Keratinocyte (primary cell): Measurements from ENCODE around the gene FAM120AOS. TPM values are rescaled to one million over a fixed set of nuclear protein-coding genes. Genes with fewer than 3 reads are reported as not detected.

Experiments
- DNase-seq: peaks from one replicate; pipeline ENCODE4 v3.0.0-alpha.2; 2011; ENCODE audit warnings: low read depth, missing footprints, low spot score
- FAIRE-seq: peaks from 2 replicates; lab custom pipeline; 2011; peaks lifted over from hg19 to GRCh38; lab: Jason Lieb, UNC
- H2AFZ ChIP-seq: 2 replicates; pipeline ENCODE4 v1.6.0; 2012; ENCODE audit warnings: low read length, control low read depth, inconsistent platforms; ENCODE audit not compliant: control insufficient read depth
- H3K27ac ChIP-seq: 2 replicates; pipeline ENCODE4 v1.5.1; 2011; ENCODE audit warnings: low read length; ENCODE audit not compliant: control insufficient read depth, insufficient read depth
- H3K27me3 ChIP-seq: 3 replicates; pipeline ENCODE4 v1.6.0; 2011; ENCODE audit warnings: low read length; ENCODE audit not compliant: control insufficient read depth, insufficient read depth; ENCODE audit errors: extremely low read depth
- H3K36me3 ChIP-seq, 2 experiments: 2 replicates in 1 of 2; 3 replicates in 1 of 2; pipeline ENCODE4 v1.5.1; 2011; ENCODE audit warnings: low read length in 2 of 2, mild to moderate bottlenecking in 1 of 2; ENCODE audit not compliant: control insufficient read depth in 2 of 2, insufficient read depth in 2 of 2; ENCODE audit errors: extremely low read depth in 1 of 2
- H3K4me1 ChIP-seq: 3 replicates; pipeline ENCODE4 v1.5.1; 2011; ENCODE audit warnings: low read length; ENCODE audit not compliant: control insufficient read depth, insufficient read depth; ENCODE audit errors: extremely low read depth
- H3K4me2 ChIP-seq: 3 replicates; pipeline ENCODE4 v1.6.0; 2011; ENCODE audit warnings: low read depth, low read length; ENCODE audit not compliant: control insufficient read depth, insufficient read depth; ENCODE audit errors: extremely low read depth
- H3K4me3 ChIP-seq, 3 experiments: fragments of 200-600 bp in 1 of 3; sonication (generic) in 1 of 3; 2 replicates in 2 of 3; 3 replicates in 1 of 3; pipeline ENCODE4 v1.5.1; 2011 to 2016; ENCODE audit warnings: low read length in 3 of 3, mild to moderate bottlenecking in 3 of 3, control low read depth in 2 of 3, inconsistent platforms in 1 of 3, low read depth in 1 of 3, mixed read lengths in 1 of 3, mixed run types in 1 of 3, moderate library complexity in 1 of 3; ENCODE audit not compliant: control insufficient read depth in 2 of 3, insufficient read depth in 2 of 3; ENCODE audit errors: extremely low read depth in 1 of 3
- H3K79me2 ChIP-seq: 2 replicates; pipeline ENCODE4 v1.6.0; 2012; ENCODE audit warnings: low read length; ENCODE audit not compliant: control insufficient read depth, insufficient read depth
- H3K9ac ChIP-seq: 3 replicates; pipeline ENCODE4 v1.6.0; 2011; ENCODE audit warnings: low read length; ENCODE audit not compliant: control insufficient read depth, insufficient read depth; ENCODE audit errors: extremely low read depth
- H3K9me1 ChIP-seq: 3 replicates; pipeline ENCODE4 v1.6.0; 2011; ENCODE audit warnings: low read length; ENCODE audit not compliant: control insufficient read depth, insufficient read depth; ENCODE audit errors: extremely low read depth
- H3K9me3 ChIP-seq: 2 replicates; pipeline ENCODE4 v1.5.1; 2012; ENCODE audit warnings: low read depth, low read length; ENCODE audit not compliant: control insufficient read depth
- H4K20me1 ChIP-seq: 3 replicates; pipeline ENCODE4 v1.6.0; 2011; ENCODE audit warnings: low read length; ENCODE audit not compliant: control insufficient read depth, insufficient read depth; ENCODE audit errors: extremely low read depth
- EZH2 ChIP-seq: IDR thresholded peaks from one replicate; pipeline ENCODE4 v1.6.1; 2012; ENCODE audit warnings: inconsistent platforms, mild to moderate bottlenecking, low read length, moderate library complexity
- dilution Hi-C: fragments of 300-500 bp; cut with MboI; formaldehyde crosslinking; loops from one replicate; pipeline ENCODE4 v1.7.0; 2020; ENCODE audit warnings: low sequenced_read_pairs; ENCODE audit not compliant: extremely low pct_ligation_motif_present
- polyA plus RNA-seq, 5 experiments: library from polyadenylated mRNA; depleted of rRNA in 3 of 5; stranded (reverse) in 3 of 5; stranded (forward) in 1 of 5; unstranded in 1 of 5; fragments of >200 nt; gene quantifications; 1 replicate in 1 of 5; 2 replicates in 3 of 5; 3 replicates in 1 of 5; pipeline versions ENCODE4 v1.2.1 to v1.2.3, GENCODE V29; 2011 to 2012; ENCODE audit warnings: missing spikeins in 2 of 5, low read depth in 1 of 5, low replicate concordance in 1 of 5
- TF ChIP-seq, protein P1 (sequence below), 3 experiments: IDR thresholded peaks in 1 of 3; conservative IDR thresholded peaks in 1 of 3; optimal IDR thresholded peaks in 1 of 3; 2 replicates in 2 of 3; 3 replicates in 1 of 3; pipeline versions ENCODE3 to v1.5.1; 2011; ENCODE audit warnings: low read length in 3 of 3, mild to moderate bottlenecking in 3 of 3, moderate library complexity in 2 of 3, control low read depth in 1 of 3, inconsistent platforms in 1 of 3; ENCODE audit not compliant: insufficient read depth in 2 of 3; ENCODE audit errors: extremely low read depth in 1 of 3

The FAM120AOS gene
- polyA plus RNA-seq, 1 donor (not counting 4 experiments of a cell fraction or from before 2014, with no cell fraction given), result 18.6 TPM

DNA sequence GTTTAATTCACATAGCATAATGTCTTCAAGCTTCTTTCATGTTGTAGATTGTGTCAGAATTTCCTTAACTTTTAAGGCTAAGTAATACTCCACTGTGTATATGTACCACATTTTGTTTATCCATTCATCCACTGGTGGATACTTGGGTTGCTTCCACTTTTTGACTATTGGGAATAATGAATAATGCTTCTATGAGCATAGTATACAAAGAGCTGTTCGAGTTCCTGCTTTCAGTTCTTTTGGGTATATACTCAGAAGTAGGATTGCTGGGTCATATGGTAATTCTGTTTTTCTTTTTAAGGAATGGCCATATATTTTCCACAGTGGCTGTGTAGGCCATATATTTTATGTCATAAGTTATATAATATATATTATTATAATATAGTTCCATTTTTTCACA is 3.6 kb upstream of the FAM120AOS start:
- Histone ChIP-seq H4K20me1 (peaks cover 15% of the 10 kb centered on the region), H3K79me2 (peaks cover 97% of the 10 kb centered on the region), H3K4me1 (peaks cover 34% of the 10 kb centered on the region), H3K27me3 (no peaks in the 10 kb centered on the region), H3K4me2 (no peak overlapping the region), H3K4me3 (no peak overlapping the region), H3K27ac (no peak overlapping the region), H3K9me3 (no peaks in the 10 kb centered on the region), H3K9ac (no peak overlapping the region), H2AFZ (no peak overlapping the region), H3K36me3 (peaks cover 2 to 4% of the 10 kb centered on the region in 2 experiments), H3K9me1 (no peaks in the 10 kb centered on the region)
- TF ChIP-seq, protein P1, sequence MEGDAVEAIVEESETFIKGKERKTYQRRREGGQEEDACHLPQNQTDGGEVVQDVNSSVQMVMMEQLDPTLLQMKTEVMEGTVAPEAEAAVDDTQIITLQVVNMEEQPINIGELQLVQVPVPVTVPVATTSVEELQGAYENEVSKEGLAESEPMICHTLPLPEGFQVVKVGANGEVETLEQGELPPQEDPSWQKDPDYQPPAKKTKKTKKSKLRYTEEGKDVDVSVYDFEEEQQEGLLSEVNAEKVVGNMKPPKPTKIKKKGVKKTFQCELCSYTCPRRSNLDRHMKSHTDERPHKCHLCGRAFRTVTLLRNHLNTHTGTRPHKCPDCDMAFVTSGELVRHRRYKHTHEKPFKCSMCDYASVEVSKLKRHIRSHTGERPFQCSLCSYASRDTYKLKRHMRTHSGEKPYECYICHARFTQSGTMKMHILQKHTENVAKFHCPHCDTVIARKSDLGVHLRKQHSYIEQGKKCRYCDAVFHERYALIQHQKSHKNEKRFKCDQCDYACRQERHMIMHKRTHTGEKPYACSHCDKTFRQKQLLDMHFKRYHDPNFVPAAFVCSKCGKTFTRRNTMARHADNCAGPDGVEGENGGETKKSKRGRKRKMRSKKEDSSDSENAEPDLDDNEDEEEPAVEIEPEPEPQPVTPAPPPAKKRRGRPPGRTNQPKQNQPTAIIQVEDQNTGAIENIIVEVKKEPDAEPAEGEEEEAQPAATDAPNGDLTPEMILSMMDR (optimal IDR thresholded peaks at IDR 0.05 in 1 of 3, IDR thresholded peaks at IDR 0.05 in 1 of 3, conservative IDR thresholded peaks at IDR 0.05 in 1 of 3; ENCODE audit: extremely low read depth in 1 of 3, insufficient read depth in 2 of 3, low read length in 3 of 3), result no peak
- TF ChIP-seq EZH2, result no peak
- FAIRE-seq (no peak), DNase-seq (no peak)
- dilution Hi-C loops, result no loop called here

GRCh38 chr9:93456504-93456903 is 3.1 kb upstream of the FAM120AOS start:
- no peak for FAIRE-seq
- no peak overlapping the region for H3K27ac ChIP-seq
- dilution Hi-C loops, result no loop called here

More at GRCh38 chr9:93456504-93456903, 3.1 kb upstream of the FAM120AOS start:
- DNase-seq, result no peak
- Histone ChIP-seq H3K9ac (no peak overlapping the region), H3K4me2 (peak overlapping the region; percentile 38), H3K4me1 (peaks cover 34% of the 10 kb centered on the region), H3K9me1 (no peaks in the 10 kb centered on the region), H3K36me3 (peaks cover 2 to 4% of the 10 kb centered on the region in 2 experiments), H2AFZ (no peak overlapping the region), H3K9me3 (no peaks in the 10 kb centered on the region), H3K79me2 (peaks cover 94% of the 10 kb centered on the region), H3K4me3 (no peak overlapping the region), H4K20me1 (peaks cover 15% of the 10 kb centered on the region), H3K27me3 (no peaks in the 10 kb centered on the region)
- TF ChIP-seq EZH2, result no peak
- TF ChIP-seq, protein P1 (optimal IDR thresholded peaks at IDR 0.05 in 1 of 3, IDR thresholded peaks at IDR 0.05 in 1 of 3, conservative IDR thresholded peaks at IDR 0.05 in 1 of 3; ENCODE audit: extremely low read depth in 1 of 3, insufficient read depth in 2 of 3, low read length in 3 of 3), result no peak
